Endometrial microvascular endothelial cells (primary cell): ENCODE data around the gene TAGAP. TPM values are rescaled to one million over a fixed set of nuclear protein-coding genes. Genes with fewer than 3 reads are reported as not detected.

Source experiments
- in situ Hi-C: cut with HindIII; loops from 2 replicates; pipeline ENCODE4 v1.10.0; 2017; ENCODE audit warnings: low sequenced_read_pairs, low pct_unique_long_range_greater_than_20kb; ENCODE audit errors: inconsistent ontology term
- total RNA-seq: library from RNA; depleted of rRNA; stranded (reverse); fragments of >200 nt; gene quantifications from one replicate; pipeline ENCODE4 v1.2.3, GENCODE V29; 2015; ENCODE audit errors: inconsistent ontology term

The TAGAP gene
- total RNA-seq, 1 donor from 2014 or later, result not detected

GRCh38 chr6:159074876-159075275 lies 30.1 kb upstream of the TAGAP start:
- in situ Hi-C loops, result no loop called here

GRCh38 chr6:159074120-159074684 lies 29.4 kb upstream of the TAGAP start:
- in situ Hi-C loops, result no loop called here

GRCh38 chr6:159071843-159072769 lies 27.3 kb upstream of the TAGAP start:
- in situ Hi-C loops, result no loop called here

GRCh38 chr6:159068904-159069578 lies 24.2 kb upstream of the TAGAP start:
- in situ Hi-C loops, result no loop called here

- in situ Hi-C loops, result no loop called here
Observed at GRCh38 chr6:159067334-159067733, 22.5 kb upstream of the TAGAP start.

- in situ Hi-C loops, result no loop called here
Observed at GRCh38 chr6:159066483-159066882, 21.7 kb upstream of the TAGAP start.

- in situ Hi-C loops, result no loop called here
Observed at GRCh38 chr6:159065759-159066329, 21.1 kb upstream of the TAGAP start.

- in situ Hi-C loops, result no loop called here
Observed at GRCh38 chr6:159065091-159065490, 20.3 kb upstream of the TAGAP start.

- in situ Hi-C loops, result no loop called here
Observed at GRCh38 chr6:159064477-159064876, 19.7 kb upstream of the TAGAP start.

GRCh38 chr6:159063549-159063948 lies 18.8 kb upstream of the TAGAP start:
- in situ Hi-C loops, result no loop called here

GRCh38 chr6:159062976-159063375 lies 18.2 kb upstream of the TAGAP start:
- in situ Hi-C loops, result no loop called here

GRCh38 chr6:159062564-159062945 lies 17.8 kb upstream of the TAGAP start:
- in situ Hi-C loops, result no loop called here

GRCh38 chr6:159061805-159062563 lies 17.2 kb upstream of the TAGAP start:
- in situ Hi-C loops, result no loop called here

- in situ Hi-C loops, result no loop called here
Observed at GRCh38 chr6:159061146-159061545, 16.4 kb upstream of the TAGAP start.

- in situ Hi-C loops, result no loop called here
Observed at GRCh38 chr6:159059885-159060506, 15.2 kb upstream of the TAGAP start.

- in situ Hi-C loops, result no loop called here
Observed at GRCh38 chr6:159059141-159059540, 14.3 kb upstream of the TAGAP start.

GRCh38 chr6:159056899-159057298 lies 12.1 kb upstream of the TAGAP start:
- in situ Hi-C loops, result no loop called here

GRCh38 chr6:159056432-159056831 lies 11.6 kb upstream of the TAGAP start:
- in situ Hi-C loops, result no loop called here
